OCI-LY1 (cell line): Measurements from ENCODE around the gene DNAAF1.
"Not testable (repeated sequence)": the region's sequence is repeated elsewhere in the genome, so short reads cannot be mapped to it uniquely, and the experiment has no call there.

Experiments used
- CTCF ChIP-seq: fragments of 200-600 bp; sonication (generic), shearing (Covaris generic); IDR thresholded peaks from 2 replicates; pipeline ENCODE4 v1.5.1; 2017; ENCODE audit warnings: mild to moderate bottlenecking, antibody characterized with exemption, low read length, moderate library complexity, mixed read lengths
- EZH2 ChIP-seq: fragments of 200-600 bp; sonication (generic), shearing (Covaris generic); IDR thresholded peaks from 2 replicates; pipeline ENCODE4 v1.8.0; 2017; ENCODE audit warnings: borderline replicate concordance, mixed run types, mild to moderate bottlenecking, antibody characterized with exemption, low read length, moderate library complexity, mixed read lengths

DNA sequence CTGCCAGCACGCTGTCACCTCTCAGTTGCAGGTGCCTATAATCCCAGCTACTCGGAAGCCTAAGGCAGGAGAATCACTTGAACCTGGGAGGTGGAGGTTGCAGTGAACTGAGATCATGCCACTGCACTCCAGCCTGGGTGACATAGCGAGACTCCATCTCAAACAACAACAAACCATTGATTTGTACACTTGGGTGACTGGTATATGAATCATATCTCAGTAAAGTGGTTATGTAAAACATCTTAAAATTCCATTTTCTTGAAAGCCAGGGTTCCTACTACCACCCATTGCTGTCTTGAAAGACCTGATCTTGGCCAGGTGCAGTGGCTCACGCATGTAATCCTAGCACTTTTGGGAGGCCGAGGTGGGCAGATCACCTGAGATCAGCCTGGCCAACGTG, 60.0 kb downstream of the DNAAF1 start:
- not testable (repeated sequence) for TF ChIP-seq CTCF, EZH2
